ENCODE results near the gene SIK3.

The SIK3 gene

DNA sequence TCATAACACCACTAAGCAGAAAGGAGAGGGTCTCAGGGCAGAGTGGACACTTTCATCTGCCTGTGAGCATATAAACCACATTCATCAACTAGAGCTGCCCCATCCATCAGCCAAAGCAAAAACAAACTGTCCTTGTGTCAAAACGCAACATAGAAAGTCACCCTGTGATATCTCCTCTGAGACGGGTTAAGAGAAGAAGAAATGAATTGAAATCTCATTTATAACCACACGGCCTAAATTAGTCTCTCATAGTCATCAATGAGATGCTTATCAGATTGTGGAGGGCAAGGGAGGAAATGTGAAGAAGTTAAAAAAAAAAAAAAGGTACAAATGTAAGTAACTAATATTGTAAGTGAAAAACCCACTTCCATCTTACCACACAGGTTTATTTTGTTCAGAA is 75.7 kb downstream of the SIK3 start:
- TF ChIP-seq, protein P1, sequence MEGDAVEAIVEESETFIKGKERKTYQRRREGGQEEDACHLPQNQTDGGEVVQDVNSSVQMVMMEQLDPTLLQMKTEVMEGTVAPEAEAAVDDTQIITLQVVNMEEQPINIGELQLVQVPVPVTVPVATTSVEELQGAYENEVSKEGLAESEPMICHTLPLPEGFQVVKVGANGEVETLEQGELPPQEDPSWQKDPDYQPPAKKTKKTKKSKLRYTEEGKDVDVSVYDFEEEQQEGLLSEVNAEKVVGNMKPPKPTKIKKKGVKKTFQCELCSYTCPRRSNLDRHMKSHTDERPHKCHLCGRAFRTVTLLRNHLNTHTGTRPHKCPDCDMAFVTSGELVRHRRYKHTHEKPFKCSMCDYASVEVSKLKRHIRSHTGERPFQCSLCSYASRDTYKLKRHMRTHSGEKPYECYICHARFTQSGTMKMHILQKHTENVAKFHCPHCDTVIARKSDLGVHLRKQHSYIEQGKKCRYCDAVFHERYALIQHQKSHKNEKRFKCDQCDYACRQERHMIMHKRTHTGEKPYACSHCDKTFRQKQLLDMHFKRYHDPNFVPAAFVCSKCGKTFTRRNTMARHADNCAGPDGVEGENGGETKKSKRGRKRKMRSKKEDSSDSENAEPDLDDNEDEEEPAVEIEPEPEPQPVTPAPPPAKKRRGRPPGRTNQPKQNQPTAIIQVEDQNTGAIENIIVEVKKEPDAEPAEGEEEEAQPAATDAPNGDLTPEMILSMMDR (IDR thresholded peaks at IDR 0.05; ENCODE audit: low read depth, low read length) = no peak
- Histone ChIP-seq H3K9me3 (no peaks in the 10 kb centered on the region), H3K36me3 (no peaks in the 10 kb centered on the region), H3K27me3 (no peaks in the 10 kb centered on the region), H3K4me1 (peaks cover 3% of the 10 kb centered on the region), H3K4me3 (ENCODE audit: low read depth, low read length) (no peak overlapping the region)
- no peak for DNase-seq

DNA sequence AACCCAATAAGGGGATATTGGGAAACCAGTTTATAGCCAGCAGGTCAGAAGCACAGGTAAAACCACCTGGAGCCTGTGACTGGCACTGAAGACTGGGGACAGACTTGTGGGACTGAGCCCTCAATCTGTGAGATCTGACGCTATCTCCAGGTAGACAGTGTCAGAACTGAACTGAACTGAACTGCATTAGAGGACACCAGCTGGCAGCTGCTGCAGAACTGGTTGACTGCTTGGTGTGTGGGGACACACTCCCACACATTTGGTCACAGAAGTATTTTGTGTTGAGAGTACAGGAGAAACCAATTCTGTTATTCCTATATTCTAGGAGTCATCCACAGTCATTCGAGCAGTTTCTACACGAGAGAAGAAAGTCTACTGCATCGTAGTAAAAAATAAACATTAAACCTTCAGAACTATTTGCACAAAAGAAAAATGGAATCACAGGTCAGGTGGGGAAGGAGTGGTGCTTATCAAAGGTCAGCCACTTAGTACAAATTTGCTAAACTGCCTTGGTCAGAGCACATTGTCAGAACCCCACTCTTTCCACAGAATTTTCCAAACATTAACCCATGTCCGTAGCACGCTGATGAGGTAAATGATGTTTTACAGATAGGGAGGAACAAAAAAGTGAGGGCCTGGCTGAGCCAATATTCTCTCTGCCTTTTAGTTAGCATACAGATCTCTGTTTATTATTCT is 77.2 kb downstream of the SIK3 start:
- H3K36me3 ChIP-seq = no peaks in the 10 kb centered on the region
- peaks cover 3% of the 10 kb centered on the region for H3K4me1 ChIP-seq
- no peak for DNase-seq
- no peaks in the 10 kb centered on the region for H3K27me3 ChIP-seq
- no peaks in the 10 kb centered on the region for H3K9me3 ChIP-seq
- TF ChIP-seq, protein P1 (IDR thresholded peaks at IDR 0.05; ENCODE audit: low read depth, low read length) = no peak
- H3K4me3 ChIP-seq (ENCODE audit: low read depth, low read length) = no peak overlapping the region

DNA sequence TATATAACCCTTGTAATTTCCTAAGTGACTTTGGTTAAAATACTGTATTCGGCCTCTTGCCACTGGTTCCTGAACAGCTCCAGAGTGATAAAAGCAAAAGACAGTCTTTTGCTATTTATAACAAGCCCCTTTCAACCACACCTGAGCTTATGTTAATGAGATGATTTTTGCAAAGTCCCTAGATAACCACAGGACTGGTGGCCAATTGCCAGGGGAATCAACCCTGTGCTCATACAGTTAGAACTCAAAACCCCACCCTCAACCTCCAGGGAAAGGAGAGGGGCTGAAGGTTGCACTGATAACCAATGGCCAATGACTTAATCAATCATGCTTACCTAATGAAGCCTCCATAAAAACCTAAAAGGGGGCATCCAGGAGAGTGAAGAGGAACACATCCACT is 77.9 kb downstream of the SIK3 start:
- no peak for DNase-seq

DNA sequence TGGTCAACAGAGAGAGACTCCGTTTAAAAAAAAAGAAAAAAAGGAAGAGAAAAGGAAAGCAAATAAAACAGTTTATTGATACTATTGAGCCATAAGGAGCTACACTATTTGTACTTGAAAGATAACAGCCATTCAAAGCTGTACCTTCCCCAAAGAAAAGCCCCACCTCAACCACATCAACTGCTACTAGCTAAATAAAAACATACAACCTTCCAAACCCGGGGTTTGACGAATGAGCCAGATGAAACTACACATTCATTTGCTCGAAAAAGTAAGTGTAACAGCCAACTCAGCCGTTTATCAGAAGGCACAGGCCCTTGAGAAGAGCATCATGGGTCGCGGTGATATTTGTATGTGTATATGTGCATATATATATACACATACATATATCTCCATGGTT is 78.4 kb downstream of the SIK3 start:
- DNase-seq = no peak

More for the DNA sequence above, 77.9 kb downstream of the SIK3 start:
- H3K4me3 ChIP-seq (ENCODE audit: low read depth, low read length) = no peak overlapping the region
- peaks cover 3% of the 10 kb centered on the region for H3K4me1 ChIP-seq
- no peaks in the 10 kb centered on the region for H3K9me3 ChIP-seq
- H3K27me3 ChIP-seq = no peaks in the 10 kb centered on the region
- TF ChIP-seq, protein P1 (IDR thresholded peaks at IDR 0.05; ENCODE audit: low read depth, low read length) = no peak
- H3K36me3 ChIP-seq = no peaks in the 10 kb centered on the region

DNA sequence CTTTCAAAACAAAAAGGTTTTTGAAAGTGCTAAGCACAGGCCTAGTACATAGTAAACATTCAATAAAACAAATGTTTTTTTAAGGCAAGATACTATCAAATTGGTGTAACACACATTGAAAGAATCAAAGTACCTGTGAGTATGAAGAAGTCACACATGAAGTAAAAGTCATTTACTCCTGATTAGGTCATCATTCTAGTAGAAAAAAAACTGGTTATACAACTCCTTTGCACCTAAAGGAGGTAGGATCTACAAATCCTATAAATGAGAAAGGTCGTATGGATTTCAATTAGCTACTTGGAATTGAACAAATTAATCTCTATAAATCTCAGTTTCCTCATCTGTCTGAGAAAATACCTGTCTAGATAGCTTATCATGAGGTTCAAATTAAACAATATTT is 80.8 kb downstream of the SIK3 start:
- no peaks in the 10 kb centered on the region for H3K27me3 ChIP-seq
- H3K4me1 ChIP-seq = peaks cover 2% of the 10 kb centered on the region
- TF ChIP-seq, protein P1 (IDR thresholded peaks at IDR 0.05; ENCODE audit: low read depth, low read length) = no peak
- no peaks in the 10 kb centered on the region for H3K9me3 ChIP-seq
- no peak overlapping the region for H3K4me3 ChIP-seq (ENCODE audit: low read depth, low read length)
- H3K36me3 ChIP-seq = no peaks in the 10 kb centered on the region
- no peak for DNase-seq

More for the DNA sequence above, 78.4 kb downstream of the SIK3 start:
- Histone ChIP-seq H3K4me1 (peaks cover 3% of the 10 kb centered on the region), H3K4me3 (ENCODE audit: low read depth, low read length) (no peak overlapping the region), H3K27me3 (no peaks in the 10 kb centered on the region), H3K9me3 (no peaks in the 10 kb centered on the region), H3K36me3 (no peaks in the 10 kb centered on the region)
- TF ChIP-seq, protein P1 (IDR thresholded peaks at IDR 0.05; ENCODE audit: low read depth, low read length) = no peak

DNA sequence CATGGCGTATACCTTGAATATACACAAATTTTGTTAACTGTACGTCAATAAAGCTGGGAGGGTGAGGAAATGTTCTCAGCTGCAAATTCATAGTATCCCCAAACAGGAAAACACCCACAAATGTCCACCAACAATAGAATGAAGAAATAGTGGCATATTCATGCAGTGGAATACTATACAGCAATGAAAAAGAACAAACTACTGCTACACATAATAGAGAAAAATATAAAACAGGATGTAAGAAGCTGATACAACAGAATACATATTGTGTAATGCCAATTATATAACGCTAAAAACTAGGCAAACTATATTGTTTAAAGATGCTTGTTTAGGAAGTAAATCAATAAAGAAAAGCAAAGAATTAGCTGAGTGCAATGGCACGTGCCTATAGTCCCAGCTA is 81.5 kb downstream of the SIK3 start:
- DNase-seq = no peak
- Histone ChIP-seq H3K27me3 (no peaks in the 10 kb centered on the region), H3K36me3 (no peaks in the 10 kb centered on the region), H3K9me3 (no peaks in the 10 kb centered on the region), H3K4me3 (ENCODE audit: low read depth, low read length) (no peak overlapping the region), H3K4me1 (no peaks in the 10 kb centered on the region; the same call in 1 of the 2 replicates)
- TF ChIP-seq, protein P1 (IDR thresholded peaks at IDR 0.05; ENCODE audit: low read depth, low read length) = no peak
